Epithelial cell of esophagus (primary cell): ENCODE results near the gene CCDC6.
A peak's percentile ranks its signal among the peaks of the same experiment; 100 is the strongest.

Experiments used
- DNase-seq: peaks from one replicate; pipeline ENCODE4 v3.0.0; 2010; ENCODE audit warnings: low read depth
- H3K4me3 ChIP-seq: 2 replicates; pipeline ENCODE4 v1.5.1; 2011; ENCODE audit warnings: mild to moderate bottlenecking, low read length, control low read depth
- CTCF ChIP-seq: IDR thresholded peaks from 2 replicates; pipeline ENCODE4 v1.5.1; 2011; ENCODE audit warnings: low read depth, mild to moderate bottlenecking, low read length, control low read depth, inconsistent platforms; ENCODE audit not compliant: insufficient read depth; ENCODE audit errors: missing control alignments

CCDC6 gene

GRCh38 chr10:59868696-59869593 is 37.4 kb downstream of the CCDC6 start:
- no peak for TF ChIP-seq CTCF
- no peak for DNase-seq
- no peak overlapping the region for H3K4me3 ChIP-seq

- TF ChIP-seq CTCF = no peak
- no peak overlapping the region for H3K4me3 ChIP-seq
- no peak for DNase-seq
These were observed 38.8 kb downstream of the CCDC6 start for GRCh38 chr10:59867590-59867989.

- peak; percentile 68 for TF ChIP-seq CTCF
- peak; percentile 84 for DNase-seq
- no peak overlapping the region for H3K4me3 ChIP-seq
These were observed 41.3 kb downstream of the CCDC6 start for GRCh38 chr10:59865101-59865500.

- TF ChIP-seq CTCF = no peak
- DNase-seq = no peak
- H3K4me3 ChIP-seq = no peak overlapping the region
These were observed 42.0 kb downstream of the CCDC6 start for GRCh38 chr10:59864141-59864962.

- H3K4me3 ChIP-seq = no peak overlapping the region
- TF ChIP-seq CTCF = no peak
- DNase-seq = no peak
These were observed 46.8 kb downstream of the CCDC6 start for GRCh38 chr10:59859570-59859969.

- no peak for DNase-seq
- H3K4me3 ChIP-seq = no peak overlapping the region
- no peak for TF ChIP-seq CTCF
These were observed 48.4 kb downstream of the CCDC6 start for GRCh38 chr10:59857921-59858320.
